Testis (tissue), 2 donors: ENCODE results near the gene NUBPL.

ENCODE experiments used
- CTCF ChIP-seq, 3 experiments: fragments of 450-650 bp in 2 of 3; fragments of 200-600 bp in 1 of 3; sonication (generic) in 1 of 3; IDR thresholded peaks; one replicate each; pipeline ENCODE4 v1.5.1; 2016 to 2019; ENCODE audit warnings: antibody characterized with exemption in 3 of 3, mild to moderate bottlenecking in 2 of 3, moderate library complexity in 1 of 3
- POLR2A ChIP-seq: fragments of 450-650 bp; IDR thresholded peaks from one replicate; pipeline ENCODE4 v1.6.1; 2017; ENCODE audit warnings: antibody characterized with exemption, mild to moderate bottlenecking, moderate library complexity

GRCh38 chr14:31834616-31835015 is 273.4 kb downstream of the NUBPL start:
- TF ChIP-seq CTCF (IDR thresholded peaks at IDR 0.05) (no peak), POLR2A (no peak)
